Fibroblast of lung (primary cell): ENCODE results near the gene TRAP1. TPM values are rescaled to one million over a fixed set of nuclear protein-coding genes. Genes with fewer than 3 reads are reported as not detected.

Experiments used
- DNase-seq, 2 donors: peaks; one replicate each; pipeline versions ENCODE4 v3.0.0 to v3.0.0-alpha.2; 2010; ENCODE audit warnings: low read depth in 2 of 2
- H2AFZ ChIP-seq: 2 replicates; pipeline ENCODE4 v1.5.1; 2012; ENCODE audit warnings: low read length, control low read depth, inconsistent platforms
- H3K27ac ChIP-seq: 2 replicates; pipeline ENCODE4 v1.5.1; 2011; ENCODE audit warnings: low read length, control low read depth; ENCODE audit not compliant: insufficient read depth
- H3K27me3 ChIP-seq: 2 replicates; pipeline ENCODE4 v1.5.1; 2011; ENCODE audit warnings: mild to moderate bottlenecking, low read length; ENCODE audit not compliant: control insufficient read depth, insufficient read depth
- H3K36me3 ChIP-seq: 2 replicates; pipeline ENCODE4 v1.5.1; 2011; ENCODE audit warnings: low read length; ENCODE audit not compliant: control insufficient read depth, insufficient read depth
- H3K4me1 ChIP-seq: 2 replicates; pipeline ENCODE4 v1.5.1; 2011; ENCODE audit warnings: low read length; ENCODE audit not compliant: control insufficient read depth, insufficient read depth; ENCODE audit errors: extremely low read depth
- H3K4me2 ChIP-seq: 2 replicates; pipeline ENCODE4 v1.5.1; 2011; ENCODE audit warnings: low read length, control low read depth; ENCODE audit not compliant: insufficient read depth; ENCODE audit errors: extremely low read depth
- H3K4me3 ChIP-seq, 4 experiments: fragments of 200-600 bp in 1 of 4; sonication (generic) in 1 of 4; replicated peaks in 1 of 4; 2 replicates each; pipeline ENCODE4 v1.5.1; 2011 to 2016; ENCODE audit warnings: low read length in 4 of 4, low read depth in 3 of 4, mild to moderate bottlenecking in 3 of 4, control low read depth in 2 of 4, inconsistent platforms in 1 of 4, mixed read lengths in 1 of 4; ENCODE audit not compliant: insufficient read depth in 1 of 4; ENCODE audit errors: control extremely low read depth in 1 of 4
- H3K79me2 ChIP-seq: 2 replicates; pipeline ENCODE4 v1.5.1; 2012; ENCODE audit warnings: mild to moderate bottlenecking, low read length, inconsistent platforms; ENCODE audit not compliant: control insufficient read depth, insufficient read depth
- H3K9ac ChIP-seq: 2 replicates; pipeline ENCODE4 v1.5.1; 2011; ENCODE audit warnings: mild to moderate bottlenecking, low read length, control low read depth; ENCODE audit not compliant: insufficient read depth
- H3K9me3 ChIP-seq: 2 replicates; pipeline ENCODE4 v1.5.1; 2012; ENCODE audit warnings: low read depth, low read length; ENCODE audit not compliant: control insufficient read depth, insufficient read depth
- H4K20me1 ChIP-seq: 2 replicates; pipeline ENCODE4 v1.5.1; 2011; ENCODE audit warnings: low read length; ENCODE audit not compliant: control insufficient read depth, insufficient read depth; ENCODE audit errors: extremely low read depth
- EZH2 ChIP-seq: IDR thresholded peaks from 2 replicates; pipeline ENCODE4 v1.5.1; 2012; ENCODE audit warnings: low read length, control low read depth, mild to moderate bottlenecking; ENCODE audit errors: missing control alignments
- polyA plus RNA-seq, 2 donors: library from polyadenylated mRNA; depleted of rRNA in 1 of 2; stranded (reverse) in 1 of 2; unstranded in 1 of 2; fragments of >200 nt; gene quantifications; 2 replicates each; pipeline ENCODE4 v1.2.1, GENCODE V29; 2011 to 2012; ENCODE audit warnings: missing spikeins in 1 of 2
- total RNA-seq: library from RNA; depleted of rRNA; stranded (reverse); fragments of >200 nt; gene quantifications from 2 replicates; pipeline ENCODE4 v1.2.1, GENCODE V29; 2014
- TF ChIP-seq, protein P1 (sequence below), 2 donors: IDR thresholded peaks in 1 of 2; conservative IDR thresholded peaks in 1 of 2; 1 replicate in 1 of 2; 2 replicates in 1 of 2; pipeline ENCODE4 v1.5.1; 2011 to 2012; ENCODE audit warnings: low read length in 2 of 2, control low read depth in 1 of 2, inconsistent platforms in 1 of 2, low read depth in 1 of 2, mild to moderate bottlenecking in 1 of 2

TRAP1 gene
- total and polyA plus RNA-seq, 2 donors (not counting 1 experiment from before 2014, with no cell fraction given) = 52.1 to 97.8 TPM

GRCh38 chr16:3652373-3653195 is 64.7 kb downstream of the TRAP1 start:
- Histone ChIP-seq H3K27me3 (no peaks in the 10 kb centered on the region), H3K9ac (no peak overlapping the region), H3K27ac (no peak overlapping the region), H3K4me3 (no peak overlapping the region), H3K36me3 (peaks cover 18% of the 10 kb centered on the region), H4K20me1 (no peaks in the 10 kb centered on the region), H3K79me2 (no peaks in the 10 kb centered on the region), H3K4me1 (no peaks in the 10 kb centered on the region), H3K9me3 (no peaks in the 10 kb centered on the region), H3K4me2 (no peak overlapping the region), H2AFZ (no peak overlapping the region)
- TF ChIP-seq, protein P1, sequence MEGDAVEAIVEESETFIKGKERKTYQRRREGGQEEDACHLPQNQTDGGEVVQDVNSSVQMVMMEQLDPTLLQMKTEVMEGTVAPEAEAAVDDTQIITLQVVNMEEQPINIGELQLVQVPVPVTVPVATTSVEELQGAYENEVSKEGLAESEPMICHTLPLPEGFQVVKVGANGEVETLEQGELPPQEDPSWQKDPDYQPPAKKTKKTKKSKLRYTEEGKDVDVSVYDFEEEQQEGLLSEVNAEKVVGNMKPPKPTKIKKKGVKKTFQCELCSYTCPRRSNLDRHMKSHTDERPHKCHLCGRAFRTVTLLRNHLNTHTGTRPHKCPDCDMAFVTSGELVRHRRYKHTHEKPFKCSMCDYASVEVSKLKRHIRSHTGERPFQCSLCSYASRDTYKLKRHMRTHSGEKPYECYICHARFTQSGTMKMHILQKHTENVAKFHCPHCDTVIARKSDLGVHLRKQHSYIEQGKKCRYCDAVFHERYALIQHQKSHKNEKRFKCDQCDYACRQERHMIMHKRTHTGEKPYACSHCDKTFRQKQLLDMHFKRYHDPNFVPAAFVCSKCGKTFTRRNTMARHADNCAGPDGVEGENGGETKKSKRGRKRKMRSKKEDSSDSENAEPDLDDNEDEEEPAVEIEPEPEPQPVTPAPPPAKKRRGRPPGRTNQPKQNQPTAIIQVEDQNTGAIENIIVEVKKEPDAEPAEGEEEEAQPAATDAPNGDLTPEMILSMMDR (conservative IDR thresholded peaks at IDR 0.05 in 1 of 2, IDR thresholded peaks at IDR 0.05 in 1 of 2; ENCODE audit: low read depth in 1 of 2, low read length in 2 of 2) = no peak
- TF ChIP-seq EZH2 = no peak
- DNase-seq = no peak

DNA sequence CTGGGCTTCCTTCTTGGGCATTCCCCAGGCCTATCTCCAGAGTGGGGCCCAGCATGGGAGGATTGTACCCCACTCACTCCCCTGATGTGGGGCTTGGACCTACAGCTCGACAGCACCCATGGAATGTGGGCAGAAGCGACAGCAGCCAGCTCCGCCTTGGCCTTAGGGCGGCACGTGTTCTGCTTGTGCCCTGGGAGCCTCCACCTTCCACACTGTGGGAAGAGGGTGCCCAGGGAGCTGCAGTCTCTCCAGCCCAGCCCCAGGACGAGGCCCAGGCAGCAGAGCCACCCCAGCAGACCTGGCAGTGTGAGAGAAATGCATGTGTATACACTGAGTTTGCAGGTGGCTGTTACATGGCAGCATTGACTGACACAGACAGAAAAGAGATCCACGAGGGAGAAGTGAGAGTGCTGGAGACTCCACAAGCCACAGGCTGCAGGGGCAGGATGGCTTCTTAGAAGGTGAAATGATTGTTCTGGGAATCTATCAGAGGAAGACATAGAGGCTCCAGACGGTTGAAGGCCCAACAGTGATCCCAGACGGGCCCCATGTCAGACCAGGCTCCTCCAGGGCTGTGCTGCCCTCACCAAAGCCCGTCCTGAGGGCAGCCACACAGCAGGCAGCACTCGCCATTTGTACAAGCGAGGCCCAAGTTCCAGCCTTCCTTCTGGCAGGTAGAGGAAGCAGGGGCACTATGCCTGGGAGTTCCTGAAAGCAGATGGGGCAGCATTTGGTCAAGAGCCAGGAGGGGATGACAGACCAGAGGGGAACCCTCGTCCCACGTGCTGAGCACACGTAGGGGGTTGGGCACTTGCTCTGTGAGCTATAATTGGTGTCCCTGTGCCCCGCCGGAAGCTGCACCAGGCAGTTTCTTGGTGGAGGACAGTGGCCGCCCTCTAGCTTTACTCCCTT is 65.6 kb downstream of the TRAP1 start:
- Histone ChIP-seq H3K9me3 (no peaks in the 10 kb centered on the region), H3K27me3 (no peaks in the 10 kb centered on the region), H4K20me1 (no peaks in the 10 kb centered on the region), H3K4me1 (no peaks in the 10 kb centered on the region), H2AFZ (no peak overlapping the region), H3K9ac (no peak overlapping the region), H3K4me2 (no peak overlapping the region), H3K27ac (no peak overlapping the region), H3K4me3 (no peak overlapping the region), H3K79me2 (no peaks in the 10 kb centered on the region), H3K36me3 (peaks cover 10% of the 10 kb centered on the region)
- TF ChIP-seq EZH2 = no peak
- TF ChIP-seq, protein P1 (conservative IDR thresholded peaks at IDR 0.05 in 1 of 2, IDR thresholded peaks at IDR 0.05 in 1 of 2; ENCODE audit: low read depth in 1 of 2, low read length in 2 of 2) = no peak
- no peak for DNase-seq

GRCh38 chr16:3650631-3651265 is 66.6 kb downstream of the TRAP1 start:
- Histone ChIP-seq H3K4me3 (no peak overlapping the region), H3K9me3 (no peaks in the 10 kb centered on the region), H3K4me2 (no peak overlapping the region), H3K79me2 (no peaks in the 10 kb centered on the region), H2AFZ (no peak overlapping the region), H3K27ac (no peak overlapping the region), H3K4me1 (no peaks in the 10 kb centered on the region), H4K20me1 (no peaks in the 10 kb centered on the region), H3K36me3 (peaks cover 6% of the 10 kb centered on the region), H3K9ac (no peak overlapping the region), H3K27me3 (no peaks in the 10 kb centered on the region)
- TF ChIP-seq EZH2 = no peak
- TF ChIP-seq, protein P1 (conservative IDR thresholded peaks at IDR 0.05 in 1 of 2, IDR thresholded peaks at IDR 0.05 in 1 of 2; ENCODE audit: low read depth in 1 of 2, low read length in 2 of 2) = no peak
- DNase-seq = no peak
